Smooth muscle cell (in vitro differentiated cells): ENCODE data around the gene IL21R. TPM values are rescaled to one million over a fixed set of nuclear protein-coding genes. Genes with fewer than 3 reads are reported as not detected.

Source experiments
- DNase-seq: peaks from one replicate; lab custom pipeline; 2025; ENCODE audit not compliant: unreplicated experiment; lab: John Stamatoyannopoulos, UW
- H2AFZ ChIP-seq: fragments of 200-600 bp; sonication (generic); 2 replicates; pipeline ENCODE4 v1.6.0; 2016; ENCODE audit warnings: antibody characterized with exemption, low read depth, mild to moderate bottlenecking
- H3F3A ChIP-seq: fragments of 200-600 bp; sonication (generic); 2 replicates; pipeline ENCODE4 v1.6.0; 2017; ENCODE audit warnings: antibody characterized with exemption, low read depth
- H3K27ac ChIP-seq: fragments of 200-600 bp; sonication (generic); 2 replicates; pipeline ENCODE4 v1.5.1; 2016; ENCODE audit warnings: low read depth, mild to moderate bottlenecking
- H3K27me3 ChIP-seq: fragments of 200-600 bp; sonication (generic); 2 replicates; pipeline ENCODE4 v1.6.1; 2016; ENCODE audit warnings: low read depth, mild to moderate bottlenecking
- H3K36me3 ChIP-seq: fragments of 200-600 bp; sonication (generic); 2 replicates; pipeline ENCODE4 v1.5.1; 2016; ENCODE audit warnings: low read depth
- H3K4me1 ChIP-seq: fragments of 200-600 bp; sonication (generic); 2 replicates; pipeline ENCODE4 v1.5.1; 2016; ENCODE audit warnings: low read depth
- H3K4me2 ChIP-seq: fragments of 200-600 bp; sonication (generic); 2 replicates; pipeline ENCODE4 v1.6.0; 2016; ENCODE audit warnings: mild to moderate bottlenecking
- H3K4me3 ChIP-seq: fragments of 200-600 bp; sonication (generic); 2 replicates; pipeline ENCODE4 v1.5.1; 2016; ENCODE audit warnings: mild to moderate bottlenecking
- H3K79me2 ChIP-seq: fragments of 200-600 bp; sonication (generic); 2 replicates; pipeline ENCODE4 v1.6.0; 2016; ENCODE audit warnings: low read depth, mild to moderate bottlenecking
- H3K9ac ChIP-seq: fragments of 200-600 bp; sonication (generic); 2 replicates; pipeline ENCODE4 v1.6.0; 2016; ENCODE audit warnings: low read depth
- H3K9me3 ChIP-seq: fragments of 200-600 bp; sonication (generic); replicated peaks from 2 replicates; pipeline ENCODE4 v1.5.1; 2016; ENCODE audit warnings: low read depth
- H4K20me1 ChIP-seq: fragments of 200-600 bp; sonication (generic); 2 replicates; pipeline ENCODE4 v1.6.0; 2016; ENCODE audit warnings: low read depth
- WGBS: methylation state at CpG from one replicate; pipeline ENCODE4 v1.1.7; 2016; ENCODE audit warnings: low lambda C conversion rate; 5-methylcytosine and 5-hydroxymethylcytosine counted together
- polyA plus RNA-seq: library from polyadenylated mRNA; unstranded; fragments of >200 nt; fragmentation: Nextera tagmentation; extraction: Ambion mirVana; gene quantifications from 2 replicates; pipeline ENCODE4 v1.2.1, GENCODE V29; 2016
- total RNA-seq: library from RNA; depleted of rRNA; stranded (reverse); fragments of >200 nt; gene quantifications from 2 replicates; pipeline ENCODE4 v1.2.3, GENCODE V29; 2014
- TF ChIP-seq, protein P1 (sequence below): fragments of 200-600 bp; sonication (generic); IDR thresholded peaks from 2 replicates; pipeline ENCODE4 v1.5.1; 2017; ENCODE audit warnings: borderline replicate concordance, mild to moderate bottlenecking, antibody characterized with exemption; ENCODE audit not compliant: insufficient read depth, poor library complexity, severe bottlenecking

Gene IL21R
- total and polyA plus RNA-seq, 2 experiments from 2014 or later = not detected

DNA sequence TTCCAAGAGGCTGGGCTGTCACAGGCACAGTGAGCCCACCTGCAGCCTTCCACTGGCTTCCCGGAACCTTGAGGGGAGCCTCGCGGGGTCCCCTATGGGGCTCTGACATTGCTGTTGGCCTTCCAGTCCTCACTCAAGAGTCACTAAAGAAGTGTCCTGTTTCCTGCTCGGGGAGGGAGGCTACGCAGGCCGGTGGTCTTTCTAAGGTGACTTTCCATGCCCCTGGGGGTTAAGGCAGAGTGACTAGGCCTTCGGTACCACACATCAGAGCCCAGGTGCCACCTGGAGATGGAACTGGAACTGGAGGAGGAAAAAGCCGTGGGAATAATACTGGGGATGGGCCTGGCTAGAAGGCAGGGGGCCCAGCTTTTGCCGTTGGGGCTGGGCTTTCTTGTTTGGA, 72.1 kb downstream of the IL21R start:
- H3K4me1 ChIP-seq = peaks cover 3% of the 10 kb centered on the region
- 97% methylated on average over 9 of the region's 9 CpGs for WGBS
- DNase-seq = no peak

DNA sequence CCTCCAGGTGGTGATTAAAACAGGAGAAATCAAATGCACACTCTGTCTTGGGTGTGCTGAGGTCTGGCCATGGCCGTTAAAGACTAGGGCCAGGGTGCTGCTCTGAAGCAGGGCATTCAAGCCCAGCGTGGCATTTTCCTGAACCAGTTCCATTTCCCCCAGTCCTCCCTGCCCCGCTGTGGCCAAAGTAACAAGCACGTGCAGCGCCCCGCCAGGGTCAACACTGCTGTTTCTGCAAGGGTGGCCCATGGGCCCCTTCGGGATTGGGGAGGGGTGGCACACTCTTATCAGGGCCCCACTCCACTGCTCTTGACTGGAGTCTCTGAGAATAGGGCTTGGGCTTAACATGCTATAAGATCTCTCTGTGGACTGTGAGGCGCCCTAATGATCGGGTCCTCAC, 72.9 kb downstream of the IL21R start:
- H2AFZ ChIP-seq = no peak overlapping the region
- no peak overlapping the region for H3K4me3 ChIP-seq
- H3F3A ChIP-seq = no peaks in the 10 kb centered on the region
- H3K9ac ChIP-seq = no peak overlapping the region
- no peaks in the 10 kb centered on the region for H4K20me1 ChIP-seq
- no peaks in the 10 kb centered on the region for H3K27me3 ChIP-seq
- no peak overlapping the region for H3K4me2 ChIP-seq
- TF ChIP-seq, protein P1, sequence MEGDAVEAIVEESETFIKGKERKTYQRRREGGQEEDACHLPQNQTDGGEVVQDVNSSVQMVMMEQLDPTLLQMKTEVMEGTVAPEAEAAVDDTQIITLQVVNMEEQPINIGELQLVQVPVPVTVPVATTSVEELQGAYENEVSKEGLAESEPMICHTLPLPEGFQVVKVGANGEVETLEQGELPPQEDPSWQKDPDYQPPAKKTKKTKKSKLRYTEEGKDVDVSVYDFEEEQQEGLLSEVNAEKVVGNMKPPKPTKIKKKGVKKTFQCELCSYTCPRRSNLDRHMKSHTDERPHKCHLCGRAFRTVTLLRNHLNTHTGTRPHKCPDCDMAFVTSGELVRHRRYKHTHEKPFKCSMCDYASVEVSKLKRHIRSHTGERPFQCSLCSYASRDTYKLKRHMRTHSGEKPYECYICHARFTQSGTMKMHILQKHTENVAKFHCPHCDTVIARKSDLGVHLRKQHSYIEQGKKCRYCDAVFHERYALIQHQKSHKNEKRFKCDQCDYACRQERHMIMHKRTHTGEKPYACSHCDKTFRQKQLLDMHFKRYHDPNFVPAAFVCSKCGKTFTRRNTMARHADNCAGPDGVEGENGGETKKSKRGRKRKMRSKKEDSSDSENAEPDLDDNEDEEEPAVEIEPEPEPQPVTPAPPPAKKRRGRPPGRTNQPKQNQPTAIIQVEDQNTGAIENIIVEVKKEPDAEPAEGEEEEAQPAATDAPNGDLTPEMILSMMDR = no peak
- H3K4me1 ChIP-seq = peaks cover 3% of the 10 kb centered on the region
- H3K36me3 ChIP-seq = peaks cover 15% of the 10 kb centered on the region
- DNase-seq = no peak
- H3K27ac ChIP-seq = peak overlapping the region; percentile 24
- no peaks in the 10 kb centered on the region for H3K79me2 ChIP-seq
- WGBS = 98% methylated on average over 9 of the region's 9 CpGs
- no peaks in the 10 kb centered on the region for H3K9me3 ChIP-seq

More for the DNA sequence above, 72.1 kb downstream of the IL21R start:
- H3K36me3 ChIP-seq = peaks cover 15% of the 10 kb centered on the region
- H3K79me2 ChIP-seq = no peaks in the 10 kb centered on the region
- H3F3A ChIP-seq = no peaks in the 10 kb centered on the region
- no peak overlapping the region for H3K27ac ChIP-seq
- H3K27me3 ChIP-seq = no peaks in the 10 kb centered on the region
- no peak overlapping the region for H3K4me3 ChIP-seq
- H2AFZ ChIP-seq = no peak overlapping the region
- TF ChIP-seq, protein P1 = no peak
- no peak overlapping the region for H3K9ac ChIP-seq
- H3K4me2 ChIP-seq = no peak overlapping the region
- H4K20me1 ChIP-seq = no peaks in the 10 kb centered on the region
- H3K9me3 ChIP-seq = no peaks in the 10 kb centered on the region

DNA sequence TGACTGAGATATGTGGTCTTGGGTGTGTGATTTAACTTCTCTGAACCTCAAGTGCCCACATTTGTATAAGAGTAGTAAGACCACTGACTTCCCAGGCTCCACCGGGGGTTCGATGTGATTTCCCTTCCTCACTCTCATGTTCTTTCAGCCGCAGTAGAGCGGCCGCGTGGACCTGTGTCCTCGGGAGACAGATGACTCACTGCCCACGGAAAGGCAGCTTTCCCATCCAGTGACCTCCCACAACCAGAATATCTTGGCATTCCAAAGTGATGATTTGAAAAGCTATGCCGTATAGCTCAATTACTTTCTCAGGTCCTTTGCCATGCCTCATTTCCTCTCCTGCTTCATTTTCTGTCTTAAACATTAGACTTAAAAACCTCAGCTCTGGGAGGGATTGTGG, 73.6 kb downstream of the IL21R start:
- peaks cover 3% of the 10 kb centered on the region for H3K4me1 ChIP-seq
- H3K36me3 ChIP-seq = peaks cover 17% of the 10 kb centered on the region
- H3K9ac ChIP-seq = peak overlapping the region; percentile 19
- no peak overlapping the region for H2AFZ ChIP-seq
- whole genome bisulfite sequencing = 26% methylated on average over 9 of the region's 9 CpGs
- H4K20me1 ChIP-seq = no peaks in the 10 kb centered on the region
- H3K27me3 ChIP-seq = no peaks in the 10 kb centered on the region
- peak overlapping the region; percentile 24 for H3K27ac ChIP-seq
- no peaks in the 10 kb centered on the region for H3K79me2 ChIP-seq
- peak overlapping the region; percentile 38 for H3K4me2 ChIP-seq
- H3K4me3 ChIP-seq = no peak overlapping the region
- TF ChIP-seq, protein P1 = no peak
- DNase-seq = no peak
- H3F3A ChIP-seq = no peaks in the 10 kb centered on the region
- no peaks in the 10 kb centered on the region for H3K9me3 ChIP-seq

DNA sequence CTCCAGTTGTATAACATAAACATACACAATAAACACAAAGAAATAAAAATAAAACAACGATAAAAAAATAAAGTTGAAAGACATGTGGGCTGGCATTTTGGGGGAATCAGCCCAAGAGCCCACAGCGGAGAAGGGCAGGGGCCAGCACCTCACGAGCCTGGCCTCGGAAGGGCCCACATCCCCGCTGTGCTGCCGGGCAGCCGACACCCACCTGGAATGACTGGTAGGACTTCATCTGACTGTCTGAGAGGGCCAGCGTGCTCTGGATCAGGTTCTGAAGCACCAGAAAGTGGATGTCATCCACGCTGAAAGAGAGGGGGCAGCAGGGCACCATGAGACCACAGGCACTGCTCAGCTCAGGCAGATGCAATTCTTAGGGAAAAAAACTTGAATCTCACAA, 74.3 kb downstream of the IL21R start:
- Histone ChIP-seq H3K4me2 (peak overlapping the region; percentile 38), H3K27ac (peak overlapping the region; percentile 29), H4K20me1 (no peaks in the 10 kb centered on the region), H3K4me3 (no peak overlapping the region), H2AFZ (no peak overlapping the region), H3K79me2 (no peaks in the 10 kb centered on the region), H3K27me3 (no peaks in the 10 kb centered on the region), H3K36me3 (peaks cover 17% of the 10 kb centered on the region), H3K9ac (no peak overlapping the region), H3K4me1 (peaks cover 3% of the 10 kb centered on the region), H3F3A (no peaks in the 10 kb centered on the region), H3K9me3 (no peaks in the 10 kb centered on the region)
- 89% methylated on average over 9 of the region's 9 CpGs for WGBS
- TF ChIP-seq, protein P1 = no peak
- DNase-seq = no peak
